IMR-90 (cell line): Measurements from ENCODE around the gene C1orf167.

Experiments used
- CEBPB ChIP-seq: IDR thresholded peaks from 2 replicates; pipeline ENCODE4 v1.6.1; 2012; ENCODE audit warnings: low read depth, low read length, improper control_type of control experiment
- CTCF ChIP-seq: conservative IDR thresholded peaks from 2 replicates; pipeline ENCODE4 v1.5.1; 2012; ENCODE audit warnings: mild to moderate bottlenecking, low read depth, low read length, improper control_type of control experiment
- ELK1 ChIP-seq: fragments of 150-350 bp; IDR thresholded peaks from 2 replicates; pipeline ENCODE4 v1.6.1; 2016; ENCODE audit warnings: low read depth, mild to moderate bottlenecking, low read length, moderate library complexity, borderline replicate concordance
- MAZ ChIP-seq: IDR thresholded peaks from 2 replicates; pipeline ENCODE4 v1.6.1; 2012; ENCODE audit warnings: low read depth, mild to moderate bottlenecking, low read length, improper control_type of control experiment, moderate library complexity, borderline replicate concordance
- POLR2A ChIP-seq: IDR thresholded peaks from 2 replicates; pipeline ENCODE4 v1.6.1; 2012; ENCODE audit warnings: mild to moderate bottlenecking, low read depth, low read length
- RCOR1 ChIP-seq: IDR thresholded peaks from 2 replicates; pipeline ENCODE4 v1.6.1; 2012; ENCODE audit warnings: mild to moderate bottlenecking, low read length, improper control_type of control experiment; ENCODE audit not compliant: insufficient replicate concordance
- RFX5 ChIP-seq: IDR thresholded peaks from 2 replicates; pipeline ENCODE4 v1.8.0; 2012; ENCODE audit warnings: low read depth, mild to moderate bottlenecking, low read length, moderate library complexity
- SMC3 ChIP-seq: fragments of 150-350 bp; IDR thresholded peaks from 2 replicates; pipeline ENCODE4 v1.6.1; 2016; ENCODE audit warnings: low read depth, mild to moderate bottlenecking, antibody characterized with exemption, low read length, moderate library complexity
- USF2 ChIP-seq: fragments of 150-350 bp; IDR thresholded peaks from 2 replicates; pipeline ENCODE4 v1.6.1; 2017; ENCODE audit warnings: mild to moderate bottlenecking, antibody characterized with exemption, low read length, low read depth

- TF ChIP-seq POLR2A (no peak), CTCF (no peak), RCOR1 (no peak), CEBPB (no peak), USF2 (no peak), RFX5 (no peak), MAZ (no peak), ELK1 (no peak), SMC3 (no peak)
These were observed 12.8 kb downstream of the C1orf167 start for GRCh38 chr1:11774753-11775152.
